Type B pancreatic cell (in vitro differentiated cells): ENCODE results near the gene ILRUN. TPM values are rescaled to one million over a fixed set of nuclear protein-coding genes. Genes with fewer than 3 reads are reported as not detected.

ENCODE experiments used
- DNase-seq: peaks from one replicate; pipeline ENCODE4 v3.0.0; 2021; ENCODE audit warnings: mixed read lengths; ENCODE audit not compliant: unreplicated experiment; ENCODE audit errors: extremely low spot score
- H3K27ac Mint-ChIP-seq: 2 replicates; pipeline ENCODE4 v1.8.0; 2021; ENCODE audit warnings: mild to moderate bottlenecking, mixed read lengths
- H3K27me3 Mint-ChIP-seq: 2 replicates; pipeline ENCODE4 v1.8.0; 2021; ENCODE audit warnings: mixed read lengths
- H3K36me3 Mint-ChIP-seq: 2 replicates; pipeline ENCODE4 v1.8.0; 2021; ENCODE audit warnings: mixed read lengths
- H3K4me1 Mint-ChIP-seq: one replicate; pipeline ENCODE4 v1.8.0; 2021; ENCODE audit warnings: mixed read lengths; ENCODE audit not compliant: unreplicated experiment
- H3K4me3 Mint-ChIP-seq: 2 replicates; pipeline ENCODE4 v1.8.0; 2021; ENCODE audit warnings: mild to moderate bottlenecking, mixed read lengths
- H3K9me3 Mint-ChIP-seq: 2 replicates; pipeline ENCODE4 v1.8.0; 2021; ENCODE audit warnings: mixed read lengths
- total RNA-seq: library from RNA; stranded (reverse); gene quantifications from 2 replicates; pipeline ENCODE4 v1.2.1, GENCODE V29; 2021; ENCODE audit warnings: low replicate concordance
- TF ChIP-seq, protein P1 (sequence below): fragments of 200-600 bp; sonication (generic); conservative IDR thresholded peaks from 2 replicates; pipeline ENCODE4 v1.5.0; 2021; ENCODE audit warnings: antibody characterized with exemption, mild to moderate bottlenecking

The ILRUN gene
- total RNA-seq, 1 donor from 2014 or later, result 60.3 TPM

DNA sequence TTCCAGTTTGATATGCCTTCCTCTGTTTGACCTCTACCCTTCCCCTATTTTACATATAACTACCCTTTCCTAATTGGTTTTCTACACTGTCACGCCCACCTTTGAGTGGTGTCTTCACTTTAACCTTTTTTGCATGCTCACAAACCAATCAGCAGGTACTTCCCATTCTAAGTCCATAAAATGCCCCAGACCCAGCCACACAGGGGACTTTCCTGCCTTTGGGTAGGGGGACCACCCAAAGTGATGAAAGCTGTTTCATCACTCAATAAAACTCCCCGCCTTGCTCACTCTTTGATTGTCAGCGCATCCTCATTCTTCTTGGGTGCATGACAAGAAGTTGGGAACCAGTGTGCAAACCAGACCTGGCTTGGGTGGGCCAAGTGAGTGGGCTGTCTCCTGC lies 40.3 kb upstream of the ILRUN start:
- DNase-seq, result no peak
- Mint-ChIP-seq H3K4me1 (no peaks in the 10 kb centered on the region), H3K9me3 (no peaks in the 10 kb centered on the region), H3K36me3 (no peaks in the 10 kb centered on the region), H3K27me3 (no peaks in the 10 kb centered on the region), H3K4me3 (no peak overlapping the region), H3K27ac (no peak overlapping the region)
- TF ChIP-seq, protein P1, sequence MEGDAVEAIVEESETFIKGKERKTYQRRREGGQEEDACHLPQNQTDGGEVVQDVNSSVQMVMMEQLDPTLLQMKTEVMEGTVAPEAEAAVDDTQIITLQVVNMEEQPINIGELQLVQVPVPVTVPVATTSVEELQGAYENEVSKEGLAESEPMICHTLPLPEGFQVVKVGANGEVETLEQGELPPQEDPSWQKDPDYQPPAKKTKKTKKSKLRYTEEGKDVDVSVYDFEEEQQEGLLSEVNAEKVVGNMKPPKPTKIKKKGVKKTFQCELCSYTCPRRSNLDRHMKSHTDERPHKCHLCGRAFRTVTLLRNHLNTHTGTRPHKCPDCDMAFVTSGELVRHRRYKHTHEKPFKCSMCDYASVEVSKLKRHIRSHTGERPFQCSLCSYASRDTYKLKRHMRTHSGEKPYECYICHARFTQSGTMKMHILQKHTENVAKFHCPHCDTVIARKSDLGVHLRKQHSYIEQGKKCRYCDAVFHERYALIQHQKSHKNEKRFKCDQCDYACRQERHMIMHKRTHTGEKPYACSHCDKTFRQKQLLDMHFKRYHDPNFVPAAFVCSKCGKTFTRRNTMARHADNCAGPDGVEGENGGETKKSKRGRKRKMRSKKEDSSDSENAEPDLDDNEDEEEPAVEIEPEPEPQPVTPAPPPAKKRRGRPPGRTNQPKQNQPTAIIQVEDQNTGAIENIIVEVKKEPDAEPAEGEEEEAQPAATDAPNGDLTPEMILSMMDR, result no peak

DNA sequence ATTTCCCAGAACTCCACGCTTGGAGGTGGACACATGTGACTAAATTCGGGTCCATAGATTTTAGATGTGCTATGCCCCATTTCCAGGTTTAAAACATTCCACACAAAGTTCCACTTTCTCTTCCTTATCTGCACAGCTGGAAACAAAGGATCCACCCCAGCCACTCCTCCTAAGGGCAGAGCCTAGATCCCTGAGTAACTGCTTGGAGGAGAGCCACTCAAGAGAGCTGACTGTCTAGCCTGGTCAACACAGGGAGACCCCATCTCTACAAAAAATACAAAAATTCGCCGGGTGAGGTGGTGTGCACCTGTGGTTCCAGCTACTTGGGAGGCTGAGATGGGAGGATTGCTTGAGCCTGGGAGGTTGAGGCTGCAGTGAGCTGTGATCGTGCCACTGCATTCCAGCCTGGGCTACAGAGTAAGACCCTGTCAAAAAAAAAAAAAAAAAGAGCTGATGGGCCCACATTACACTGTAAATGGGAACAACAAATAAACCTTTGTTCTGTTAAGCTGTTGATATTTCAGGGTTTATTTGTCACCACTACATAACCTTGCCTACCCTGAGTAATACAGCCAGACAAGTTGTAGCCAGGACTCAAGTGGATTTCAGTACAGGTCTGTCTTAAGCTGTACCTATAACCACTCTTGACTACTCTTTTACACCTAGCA lies 35.0 kb upstream of the ILRUN start:
- Mint-ChIP-seq H3K4me1 (no peaks in the 10 kb centered on the region), H3K27me3 (no peaks in the 10 kb centered on the region), H3K9me3 (no peaks in the 10 kb centered on the region), H3K36me3 (no peaks in the 10 kb centered on the region), H3K4me3 (no peak overlapping the region), H3K27ac (no peak overlapping the region)
- no peak for DNase-seq
- TF ChIP-seq, protein P1, result no peak

DNA sequence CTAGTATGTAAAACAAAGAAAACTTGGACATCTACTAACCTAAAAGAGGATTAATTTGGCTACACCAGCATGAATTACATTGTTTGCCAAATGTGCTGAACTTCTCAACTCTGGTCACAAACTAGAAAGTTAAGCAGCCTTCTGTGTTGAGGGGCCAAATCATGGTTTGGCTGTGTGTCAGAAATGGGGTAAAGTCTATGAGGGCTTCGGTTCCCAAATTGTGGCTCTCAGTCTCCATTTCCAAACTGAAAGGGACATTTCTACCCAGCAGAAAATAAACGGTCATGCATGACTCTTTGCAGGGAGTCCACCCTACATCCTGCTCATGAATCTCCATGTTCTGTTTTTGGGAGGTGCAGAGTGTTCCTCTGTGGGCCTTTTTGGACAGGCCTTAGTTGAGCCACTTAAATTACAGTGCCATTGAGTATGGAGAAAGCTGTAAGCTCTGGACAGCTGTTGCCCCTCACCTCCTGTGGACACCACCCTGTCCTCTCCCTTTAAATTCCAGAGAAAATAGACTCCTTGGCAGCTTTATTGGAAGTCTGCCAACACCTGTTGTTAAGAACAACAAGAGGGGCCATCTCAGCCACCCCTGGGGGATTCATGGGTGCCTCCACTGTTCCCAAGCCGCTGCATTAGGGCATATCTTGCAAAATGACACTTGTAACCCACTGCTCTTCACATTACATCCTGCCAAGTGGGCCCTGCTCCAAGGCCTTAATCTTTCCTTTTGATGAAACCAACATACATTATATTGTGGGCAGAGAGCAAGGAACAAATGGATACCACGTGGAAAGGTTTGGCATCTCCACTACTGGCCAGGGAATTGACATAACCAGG lies 33.3 kb upstream of the ILRUN start:
- no peak for DNase-seq
- no peaks in the 10 kb centered on the region for H3K27me3 Mint-ChIP-seq
- TF ChIP-seq, protein P1, result no peak
- no peaks in the 10 kb centered on the region for H3K4me1 Mint-ChIP-seq
- no peaks in the 10 kb centered on the region for H3K9me3 Mint-ChIP-seq
- no peak overlapping the region for H3K27ac Mint-ChIP-seq
- H3K4me3 Mint-ChIP-seq, result no peak overlapping the region
- no peaks in the 10 kb centered on the region for H3K36me3 Mint-ChIP-seq

DNA sequence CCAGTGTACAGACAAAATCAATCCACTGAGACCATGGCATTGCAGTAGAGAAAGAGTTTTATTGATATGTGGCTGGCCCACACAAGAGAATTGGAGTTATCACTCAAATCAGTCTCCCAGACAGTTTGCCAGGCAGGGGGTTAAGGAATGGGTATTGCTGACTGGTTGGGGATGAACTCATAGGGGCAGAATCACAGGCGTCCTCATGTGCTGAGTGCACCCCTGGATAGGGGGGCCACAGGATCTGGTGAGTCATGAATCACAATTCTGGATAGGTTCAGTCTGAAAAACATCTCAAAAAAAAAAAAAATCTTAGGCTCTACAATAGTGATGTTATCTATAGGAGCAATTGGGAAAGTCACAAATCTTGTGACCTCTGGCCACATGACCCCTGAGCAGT lies 29.5 kb upstream of the ILRUN start:
- Mint-ChIP-seq H3K27me3 (no peaks in the 10 kb centered on the region), H3K27ac (no peak overlapping the region), H3K9me3 (no peaks in the 10 kb centered on the region)

DNA sequence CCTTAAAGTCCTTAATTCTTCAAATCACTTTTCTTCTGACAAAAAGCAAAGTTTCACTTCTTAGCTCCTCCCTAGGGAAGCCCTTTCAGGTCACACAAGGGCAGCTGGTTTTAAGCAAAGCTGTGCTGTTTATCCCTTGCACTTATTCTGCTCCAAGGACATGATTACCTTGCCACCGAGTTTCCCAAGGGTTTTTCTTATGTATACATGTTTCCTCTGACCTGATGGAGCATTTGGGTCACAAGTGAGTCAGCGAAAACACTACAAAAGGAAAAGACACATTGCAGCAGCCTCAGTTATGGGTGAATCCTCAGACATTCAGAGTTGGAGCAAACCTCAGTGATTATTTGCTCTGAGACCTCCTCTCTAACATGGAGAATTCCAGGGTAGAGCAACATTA lies 26.6 kb upstream of the ILRUN start:
- H3K4me1 Mint-ChIP-seq, result peaks cover 17% of the 10 kb centered on the region
- H3K4me3 Mint-ChIP-seq, result no peak overlapping the region
- peak overlapping the region; percentile 86 for H3K27ac Mint-ChIP-seq

More for the DNA sequence above, 29.5 kb upstream of the ILRUN start:
- Mint-ChIP-seq H3K36me3 (no peaks in the 10 kb centered on the region), H3K4me1 (peaks cover 5% of the 10 kb centered on the region), H3K4me3 (no peak overlapping the region)
- TF ChIP-seq, protein P1, result no peak
- DNase-seq, result no peak

More for the DNA sequence above, 26.6 kb upstream of the ILRUN start:
- no peaks in the 10 kb centered on the region for H3K9me3 Mint-ChIP-seq
- no peak for DNase-seq
- TF ChIP-seq, protein P1, result no peak
- H3K36me3 Mint-ChIP-seq, result no peaks in the 10 kb centered on the region
- no peaks in the 10 kb centered on the region for H3K27me3 Mint-ChIP-seq
